AG08395 (cell line): ENCODE data around the gene WDR75.

Experiments
- DNase-seq: peaks from one replicate; pipeline ENCODE4 v3.0.0; 2012; ENCODE audit warnings: mixed read lengths, low spot score

Gene WDR75

GRCh38 chr2:189500456-189501160, 59.3 kb downstream of the WDR75 start:
- DNase-seq, result no peak

- no peak for DNase-seq
Measured at GRCh38 chr2:189501487-189501886, 60.2 kb downstream of the WDR75 start.

GRCh38 chr2:189502714-189503113, 61.4 kb downstream of the WDR75 start:
- no peak for DNase-seq

- no peak for DNase-seq
Measured at GRCh38 chr2:189504238-189504637, 63.0 kb downstream of the WDR75 start.

GRCh38 chr2:189505492-189505891, 64.2 kb downstream of the WDR75 start:
- no peak for DNase-seq

- no peak for DNase-seq
Measured at GRCh38 chr2:189506514-189506976, 65.3 kb downstream of the WDR75 start.

GRCh38 chr2:189511210-189511959, 70.1 kb downstream of the WDR75 start:
- no peak for DNase-seq

GRCh38 chr2:189511960-189512319, 70.7 kb downstream of the WDR75 start:
- DNase-seq, result no peak

- no peak for DNase-seq
Measured at GRCh38 chr2:189512879-189513278, 71.6 kb downstream of the WDR75 start.

- no peak for DNase-seq
Measured at GRCh38 chr2:189514104-189514503, 72.8 kb downstream of the WDR75 start.

GRCh38 chr2:189515264-189515663, 74.0 kb downstream of the WDR75 start:
- peak; percentile 39 for DNase-seq

GRCh38 chr2:189516546-189516945, 75.3 kb downstream of the WDR75 start:
- DNase-seq, result no peak

GRCh38 chr2:189517847-189518535, 76.7 kb downstream of the WDR75 start:
- DNase-seq, result no peak

- DNase-seq, result no peak
Measured at GRCh38 chr2:189519631-189520387, 78.5 kb downstream of the WDR75 start.

GRCh38 chr2:189521699-189522434, 80.6 kb downstream of the WDR75 start:
- no peak for DNase-seq

GRCh38 chr2:189522435-189523151, 81.3 kb downstream of the WDR75 start:
- no peak for DNase-seq

GRCh38 chr2:189524746-189525145, 83.5 kb downstream of the WDR75 start:
- no peak for DNase-seq
